HL-60 (cell line): ENCODE data around the gene PIP5K1B.

Source experiments
- DNase-seq, 2 experiments: peaks; one replicate each; pipeline ENCODE4 v3.0.0-alpha.2; 2010 to 2020; ENCODE audit warnings: low read depth in 1 of 2, low spot score in 1 of 2
- H3K27ac ChIP-seq: fragments of 250-450 bp; sonication (Bioruptor Pico); replicated peaks from 2 replicates; pipeline ENCODE4 v1.5.1; 2020; ENCODE audit warnings: mild to moderate bottlenecking, moderate library complexity
- H3K27me3 ChIP-seq: fragments of 250-450 bp; sonication (Bioruptor Pico); 2 replicates; pipeline ENCODE4 v1.5.1; 2021; ENCODE audit warnings: mild to moderate bottlenecking, moderate library complexity; ENCODE audit not compliant: insufficient read depth, poor library complexity, severe bottlenecking
- H3K4me3 ChIP-seq: replicated peaks from 2 replicates; pipeline ENCODE4 v1.5.1; 2011; ENCODE audit warnings: mild to moderate bottlenecking, control low read depth, low read length; ENCODE audit not compliant: insufficient read depth
- CTCF ChIP-seq: IDR thresholded peaks from one replicate; pipeline ENCODE4 v1.5.1; 2011; ENCODE audit warnings: low read length, control low read depth, inconsistent platforms; ENCODE audit not compliant: insufficient read depth
- GABPA ChIP-seq: IDR thresholded peaks from 2 replicates; pipeline ENCODE4 v1.6.1; 2012; ENCODE audit warnings: low read depth
- POLR2AphosphoS5 ChIP-seq: IDR thresholded peaks from 2 replicates; pipeline ENCODE4 v1.6.1; 2012; ENCODE audit warnings: low read depth
- REST ChIP-seq: IDR thresholded peaks from 2 replicates; pipeline ENCODE4 v1.6.1; 2012; ENCODE audit warnings: low read depth; ENCODE audit not compliant: insufficient replicate concordance
- SPI1 ChIP-seq: IDR thresholded peaks from 2 replicates; pipeline ENCODE4 v1.6.1; 2012; ENCODE audit warnings: low read depth, mild to moderate bottlenecking, borderline replicate concordance

PIP5K1B gene

GRCh38 chr9:69001921-69002320 lies 296.9 kb downstream of the PIP5K1B start:
- H3K27ac ChIP-seq, result no peak overlapping the region
- no peaks in the 10 kb centered on the region for H3K27me3 ChIP-seq
- DNase-seq, result no peak
- no peak for TF ChIP-seq CTCF
- TF ChIP-seq GABPA, result no peak
- no peak for TF ChIP-seq REST
- no peak for TF ChIP-seq POLR2AphosphoS5
- no peak for TF ChIP-seq SPI1
- no peak overlapping the region for H3K4me3 ChIP-seq

- TF ChIP-seq GABPA (no peak), CTCF (no peak), SPI1 (no peak), REST (no peak), POLR2AphosphoS5 (no peak)
These were observed 298.0 kb downstream of the PIP5K1B start for GRCh38 chr9:69003051-69003450.

GRCh38 chr9:69004836-69005235 lies 299.8 kb downstream of the PIP5K1B start:
- no peak overlapping the region for H3K4me3 ChIP-seq
- H3K27me3 ChIP-seq, result no peaks in the 10 kb centered on the region

More at GRCh38 chr9:69003051-69003450, 298.0 kb downstream of the PIP5K1B start:
- no peak overlapping the region for H3K4me3 ChIP-seq
- DNase-seq, result no peak
- no peaks in the 10 kb centered on the region for H3K27me3 ChIP-seq
- no peak overlapping the region for H3K27ac ChIP-seq

More at GRCh38 chr9:69004836-69005235, 299.8 kb downstream of the PIP5K1B start:
- TF ChIP-seq REST (no peak), GABPA (no peak), POLR2AphosphoS5 (no peak), CTCF (no peak), SPI1 (no peak)
- no peak for DNase-seq
- H3K27ac ChIP-seq, result no peak overlapping the region
